Stromal cell of bone marrow (primary cell): ENCODE measurements around the gene NOG.

Experiments
- DNase-seq: peaks from one replicate; pipeline ENCODE4 v3.0.0-alpha.2; 2012; ENCODE audit warnings: low read depth

NOG gene

GRCh38 chr17:56597495-56597990, 4.0 kb downstream of the NOG start:
- no peak for DNase-seq

GRCh38 chr17:56598466-56598865, 5.0 kb downstream of the NOG start:
- no peak for DNase-seq

- no peak for DNase-seq
Measured at GRCh38 chr17:56599088-56599487, 5.6 kb downstream of the NOG start.

GRCh38 chr17:56599566-56599965, 6.1 kb downstream of the NOG start:
- DNase-seq: no peak

- DNase-seq: no peak
Measured at GRCh38 chr17:56600256-56600655, 6.8 kb downstream of the NOG start.

GRCh38 chr17:56601591-56601990, 8.1 kb downstream of the NOG start:
- no peak for DNase-seq

GRCh38 chr17:56602292-56603130, 9.0 kb downstream of the NOG start:
- DNase-seq: no peak

- DNase-seq: no peak
Measured at GRCh38 chr17:56603486-56604238, 10.2 kb downstream of the NOG start.

GRCh38 chr17:56604691-56605290, 11.3 kb downstream of the NOG start:
- DNase-seq: no peak

GRCh38 chr17:56608944-56609343, 15.4 kb downstream of the NOG start:
- DNase-seq: no peak

- no peak for DNase-seq
Measured at GRCh38 chr17:56610321-56610720, 16.8 kb downstream of the NOG start.

- DNase-seq: no peak
Measured at GRCh38 chr17:56613131-56613530, 19.6 kb downstream of the NOG start.

GRCh38 chr17:56614522-56614921, 21.0 kb downstream of the NOG start:
- DNase-seq: no peak

- DNase-seq: no peak
Measured at GRCh38 chr17:56616239-56616638, 22.7 kb downstream of the NOG start.

GRCh38 chr17:56623383-56623782, 29.9 kb downstream of the NOG start:
- no peak for DNase-seq

- DNase-seq: no peak
Measured at GRCh38 chr17:56624309-56624708, 30.8 kb downstream of the NOG start.

- DNase-seq: no peak
Measured at GRCh38 chr17:56624912-56625311, 31.4 kb downstream of the NOG start.

- peak; percentile 8 for DNase-seq
Measured at GRCh38 chr17:56629531-56630075, 36.1 kb downstream of the NOG start.

- DNase-seq: no peak
Measured at GRCh38 chr17:56630202-56630601, 36.7 kb downstream of the NOG start.

GRCh38 chr17:56633681-56634080, 40.2 kb downstream of the NOG start:
- no peak for DNase-seq

- DNase-seq: no peak
Measured at GRCh38 chr17:56635641-56636040, 42.1 kb downstream of the NOG start.

- DNase-seq: no peak
Measured at GRCh38 chr17:56636265-56636664, 42.8 kb downstream of the NOG start.

GRCh38 chr17:56637254-56637653, 43.8 kb downstream of the NOG start:
- no peak for DNase-seq
